NCI-H748 treated with DMSO at 0.1 percent for 48 hours (cell line): ENCODE data around the gene BRD3.
"Not testable (repeated sequence)": the region's sequence is repeated elsewhere in the genome, so short reads cannot be mapped to it uniquely, and the experiment has no call there.

Source experiments
- DNase-seq: peaks from one replicate; lab custom pipeline; 2025; lab: John Stamatoyannopoulos, UW

The BRD3 gene

GRCh38 chr9:134067904-134068743, at the start of gene BRD3:
TSS of gene BRD3 (minus strand) at chr9:134068026. CDS start at chr9:134053477, 14,549 bp downstream.
- DNase-seq, result peak; percentile 53

GRCh38 chr9:134112561-134112960, 44.7 kb upstream of the BRD3 start:
- no peak for DNase-seq

- DNase-seq, result no peak
Measured at GRCh38 chr9:134111064-134111463, 43.2 kb upstream of the BRD3 start.

GRCh38 chr9:134103391-134103998, 35.7 kb upstream of the BRD3 start:
- no peak for DNase-seq

GRCh38 chr9:134101623-134102149, 33.9 kb upstream of the BRD3 start:
- no peak for DNase-seq

- not testable (repeated sequence) for DNase-seq
Measured at GRCh38 chr9:134101133-134101532, 33.3 kb upstream of the BRD3 start.

- no peak for DNase-seq
Measured at GRCh38 chr9:134100040-134100439, 32.2 kb upstream of the BRD3 start.

- DNase-seq, result peak; percentile 63
Measured at GRCh38 chr9:134099123-134099761, 31.4 kb upstream of the BRD3 start.

GRCh38 chr9:134089972-134090371, 22.1 kb upstream of the BRD3 start:
- DNase-seq, result no peak

GRCh38 chr9:134088063-134088725, 20.4 kb upstream of the BRD3 start:
- no peak for DNase-seq

- no peak for DNase-seq
Measured at GRCh38 chr9:134085674-134086073, 17.8 kb upstream of the BRD3 start.

- DNase-seq, result no peak
Measured at GRCh38 chr9:134083451-134083850, 15.6 kb upstream of the BRD3 start.

GRCh38 chr9:134076644-134077043, 8.8 kb upstream of the BRD3 start:
- no peak for DNase-seq

- not testable (repeated sequence) for DNase-seq
Measured at GRCh38 chr9:134075689-134076088, 7.9 kb upstream of the BRD3 start.

- no peak for DNase-seq
Measured at GRCh38 chr9:134073500-134073899, 5.7 kb upstream of the BRD3 start.

- not testable (repeated sequence) for DNase-seq
Measured at GRCh38 chr9:134072683-134073082, 4.9 kb upstream of the BRD3 start.

GRCh38 chr9:134071149-134071548, 3.3 kb upstream of the BRD3 start:
- DNase-seq, result no peak

- no peak for DNase-seq
Measured at GRCh38 chr9:134069480-134070399, 1.9 kb upstream of the BRD3 start.

GRCh38 chr9:134068744-134069479, 1.1 kb upstream of the BRD3 start:
- no peak for DNase-seq
